Epithelial cell of proximal tubule (primary cell): ENCODE data around the gene MBNL2. TPM values are rescaled to one million over a fixed set of nuclear protein-coding genes. Genes with fewer than 3 reads are reported as not detected.
A peak's percentile ranks its signal among the peaks of the same experiment; 100 is the strongest.

Experiments used
- DNase-seq: peaks from one replicate; pipeline ENCODE4 v3.0.0-alpha.2; 2011; ENCODE audit warnings: low read depth
- H3K4me3 ChIP-seq: 2 replicates; pipeline ENCODE4 v1.5.1; 2011; ENCODE audit warnings: low read depth, mild to moderate bottlenecking, low read length
- CTCF ChIP-seq: conservative IDR thresholded peaks from 2 replicates; pipeline ENCODE4 v1.5.1; 2012; ENCODE audit warnings: low read depth, mild to moderate bottlenecking, low read length
- total RNA-seq: library from RNA; depleted of rRNA; stranded (reverse); fragments of >200 nt; gene quantifications from 2 replicates; pipeline ENCODE4 v1.2.3, GENCODE V29; 2015

MBNL2 gene
- total RNA-seq, 1 donor from 2014 or later = 28.8 TPM

GRCh38 chr13:97233499-97233898 lies 11.4 kb downstream of the MBNL2 start:
- TF ChIP-seq CTCF = no peak

GRCh38 chr13:97234236-97234635 lies 12.1 kb downstream of the MBNL2 start:
- no peak overlapping the region for H3K4me3 ChIP-seq
- no peak for DNase-seq
- TF ChIP-seq CTCF = no peak

More at GRCh38 chr13:97233499-97233898, 11.4 kb downstream of the MBNL2 start:
- no peak for DNase-seq
- no peak overlapping the region for H3K4me3 ChIP-seq

GRCh38 chr13:97234742-97235141 lies 12.6 kb downstream of the MBNL2 start:
- H3K4me3 ChIP-seq = peak overlapping the region; percentile 9
- no peak for DNase-seq
- no peak for TF ChIP-seq CTCF

- no peak overlapping the region for H3K4me3 ChIP-seq
- no peak for TF ChIP-seq CTCF
- DNase-seq = no peak
Measured at GRCh38 chr13:97235549-97236231, 13.6 kb downstream of the MBNL2 start.

- no peak for TF ChIP-seq CTCF
- no peak for DNase-seq
- no peak overlapping the region for H3K4me3 ChIP-seq
Measured at GRCh38 chr13:97237388-97237787, 15.3 kb downstream of the MBNL2 start.

GRCh38 chr13:97238432-97238831 lies 16.3 kb downstream of the MBNL2 start:
- TF ChIP-seq CTCF = no peak
- DNase-seq = no peak
- no peak overlapping the region for H3K4me3 ChIP-seq

GRCh38 chr13:97238883-97239282 lies 16.8 kb downstream of the MBNL2 start:
- no peak for TF ChIP-seq CTCF
- no peak overlapping the region for H3K4me3 ChIP-seq
- DNase-seq = no peak
